GM23338 (cell line): ENCODE results near the gene GPR162. TPM values are rescaled to one million over a fixed set of nuclear protein-coding genes. Genes with fewer than 3 reads are reported as not detected.

Experiments used
- ATAC-seq: fragments of 200-7000 bp; cut with Tn5 transposase; 3 replicates; pipeline ENCODE4 v1.9.1; 2020
- DNase-seq: peaks from one replicate; pipeline ENCODE4 v3.0.0-alpha.2; 2015; ENCODE audit warnings: low spot score
- H2AFZ ChIP-seq: fragments of 200-600 bp; sonication (generic); 2 replicates; pipeline ENCODE4 v1.8.0; 2016; ENCODE audit warnings: antibody characterized with exemption, mild to moderate bottlenecking, moderate library complexity
- H3F3A ChIP-seq: fragments of 200-600 bp; sonication (generic); replicated peaks from 2 replicates; pipeline ENCODE4 v1.8.0; 2017; ENCODE audit warnings: antibody characterized with exemption, mixed run types, low read depth
- H3K27ac ChIP-seq: fragments of 200-600 bp; sonication (generic); 2 replicates; pipeline ENCODE4 v1.6.1; 2016; ENCODE audit warnings: low read depth
- H3K27me3 ChIP-seq: fragments of 200-600 bp; sonication (generic); 2 replicates; pipeline ENCODE4 v1.8.0; 2016; ENCODE audit warnings: mild to moderate bottlenecking, mixed run types, moderate library complexity; ENCODE audit not compliant: insufficient read depth
- H3K36me3 ChIP-seq: fragments of 200-600 bp; sonication (generic); 2 replicates; pipeline ENCODE4 v1.8.0; 2016; ENCODE audit warnings: mild to moderate bottlenecking; ENCODE audit not compliant: insufficient read depth
- H3K4me1 ChIP-seq: fragments of 200-600 bp; sonication (generic); 2 replicates; pipeline ENCODE4 v1.8.0; 2016; ENCODE audit warnings: mild to moderate bottlenecking, moderate library complexity; ENCODE audit not compliant: insufficient read depth
- H3K4me2 ChIP-seq: fragments of 200-600 bp; sonication (generic); 2 replicates; pipeline ENCODE4 v1.7.1; 2017; ENCODE audit warnings: mixed run types
- H3K4me3 ChIP-seq: fragments of 200-600 bp; sonication (generic); 2 replicates; pipeline ENCODE4 v1.6.1; 2016; ENCODE audit warnings: mixed run types
- H3K79me2 ChIP-seq: fragments of 200-600 bp; sonication (generic); replicated peaks from 2 replicates; pipeline ENCODE4 v1.8.0; 2017; ENCODE audit warnings: mild to moderate bottlenecking; ENCODE audit not compliant: insufficient read depth
- H3K9me2 ChIP-seq: fragments of 200-600 bp; sonication (generic); 2 replicates; pipeline ENCODE4 v1.8.0; 2017; ENCODE audit not compliant: insufficient read depth
- H4K20me1 ChIP-seq: fragments of 200-600 bp; sonication (generic); replicated peaks from 2 replicates; pipeline ENCODE4 v1.8.0; 2017; ENCODE audit warnings: mild to moderate bottlenecking; ENCODE audit not compliant: insufficient read depth
- H3K27ac Mint-ChIP-seq: 2 replicates; pipeline ENCODE4 v1.8.0; 2020; ENCODE audit warnings: inconsistent platforms, mild to moderate bottlenecking, moderate library complexity, mixed read lengths
- H3K27me3 Mint-ChIP-seq: 3 replicates; pipeline ENCODE4 v1.8.0; 2022; ENCODE audit warnings: low read depth, mild to moderate bottlenecking, moderate library complexity, mixed read lengths, inconsistent platforms; ENCODE audit not compliant: insufficient read depth, poor library complexity
- H3K36me3 Mint-ChIP-seq: 3 replicates; pipeline ENCODE4 v1.8.0; 2021; ENCODE audit warnings: low read depth, mild to moderate bottlenecking, inconsistent platforms, moderate library complexity, mixed read lengths
- H3K4me1 Mint-ChIP-seq: 3 replicates; pipeline ENCODE4 v1.8.0; 2020; ENCODE audit warnings: mild to moderate bottlenecking, inconsistent platforms, mixed read lengths
- H3K4me3 Mint-ChIP-seq: 3 replicates; pipeline ENCODE4 v1.8.0; 2021; ENCODE audit warnings: moderate library complexity, mild to moderate bottlenecking, inconsistent platforms, mixed read lengths
- H3K9me3 Mint-ChIP-seq: 3 replicates; pipeline ENCODE4 v1.8.0; 2020; ENCODE audit warnings: moderate library complexity, mild to moderate bottlenecking, inconsistent platforms, mixed read lengths
- CREB1 ChIP-seq: fragments of 250-450 bp; sonication (Bioruptor Pico); IDR thresholded peaks from 2 replicates; pipeline ENCODE4 v1.5.0; 2020; ENCODE audit warnings: low read depth, mild to moderate bottlenecking, moderate library complexity
- CTCF ChIP-seq, 2 experiments: fragments of 200-600 bp in 1 of 2; sonication (generic) in 1 of 2; conservative IDR thresholded peaks; 2 replicates each; pipeline versions ENCODE4 v1.5.1 to v1.6.1; 2016 to 2017; ENCODE audit warnings: antibody characterized with exemption in 2 of 2, low read depth in 2 of 2, mild to moderate bottlenecking in 2 of 2, moderate library complexity in 1 of 2
- ETS1 ChIP-seq: IDR thresholded peaks from 2 replicates; pipeline ENCODE4 v1.6.1; 2016; ENCODE audit warnings: antibody characterized with exemption
- EZH2 ChIP-seq: fragments of 200-600 bp; sonication (generic); IDR thresholded peaks from one replicate; pipeline ENCODE4 v1.8.0; 2017; ENCODE audit warnings: antibody characterized with exemption, mild to moderate bottlenecking, low read depth; ENCODE audit not compliant: unreplicated experiment
- EZH2phosphoT487 ChIP-seq: fragments of 200-600 bp; sonication (generic); IDR thresholded peaks from one replicate; pipeline ENCODE4 v1.8.1; 2018; ENCODE audit warnings: antibody characterized with exemption; ENCODE audit not compliant: unreplicated experiment
- JUNB ChIP-seq: IDR thresholded peaks from one replicate; pipeline ENCODE4 v1.6.1; 2016; ENCODE audit warnings: antibody characterized with exemption; ENCODE audit not compliant: unreplicated experiment
- NANOG ChIP-seq: IDR thresholded peaks from 2 replicates; pipeline ENCODE4 v1.6.1; 2016; ENCODE audit warnings: antibody characterized with exemption, borderline replicate concordance
- POLR2AphosphoS5 ChIP-seq: IDR thresholded peaks from 2 replicates; pipeline ENCODE4 v1.6.1; 2016; ENCODE audit warnings: antibody characterized with exemption, low read depth
- REST ChIP-seq: IDR thresholded peaks from one replicate; pipeline ENCODE4 v1.6.1; 2018; ENCODE audit warnings: antibody characterized with exemption; ENCODE audit not compliant: unreplicated experiment
- STAT1 ChIP-seq: IDR thresholded peaks from one replicate; pipeline ENCODE4 v1.6.1; 2016; ENCODE audit warnings: antibody characterized with exemption; ENCODE audit not compliant: unreplicated experiment
- ZNF114 ChIP-seq: fragments of 250-450 bp; sonication (Bioruptor Pico); IDR thresholded peaks from 2 replicates; pipeline ENCODE4 v1.5.0; 2020; ENCODE audit warnings: mild to moderate bottlenecking, moderate library complexity
- ZNF331 ChIP-seq: fragments of 250-450 bp; sonication (Bioruptor Pico); IDR thresholded peaks from 2 replicates; pipeline ENCODE4 v1.5.0; 2020; ENCODE audit warnings: low read depth, mild to moderate bottlenecking, moderate library complexity
- ZNF462 ChIP-seq: fragments of 250-450 bp; sonication (Bioruptor Pico); IDR thresholded peaks from 2 replicates; pipeline ENCODE4 v1.5.0; 2020; ENCODE audit warnings: mild to moderate bottlenecking, moderate library complexity
- polyA plus RNA-seq: library from polyadenylated mRNA; unstranded; fragments of >200 nt; fragmentation: Nextera tagmentation; extraction: Ambion mirVana; gene quantifications from 2 replicates; pipeline ENCODE4 v1.2.1, GENCODE V29; 2016
- total RNA-seq: library from RNA; depleted of rRNA; stranded (reverse); fragments of >200 nt; shearing (Covaris generic); gene quantifications from 2 replicates; pipeline ENCODE4 v1.2.3, GENCODE V29; 2014

GPR162 gene
- total and polyA plus RNA-seq, 2 experiments from 2014 or later = 4.7 to 5.0 TPM

DNA sequence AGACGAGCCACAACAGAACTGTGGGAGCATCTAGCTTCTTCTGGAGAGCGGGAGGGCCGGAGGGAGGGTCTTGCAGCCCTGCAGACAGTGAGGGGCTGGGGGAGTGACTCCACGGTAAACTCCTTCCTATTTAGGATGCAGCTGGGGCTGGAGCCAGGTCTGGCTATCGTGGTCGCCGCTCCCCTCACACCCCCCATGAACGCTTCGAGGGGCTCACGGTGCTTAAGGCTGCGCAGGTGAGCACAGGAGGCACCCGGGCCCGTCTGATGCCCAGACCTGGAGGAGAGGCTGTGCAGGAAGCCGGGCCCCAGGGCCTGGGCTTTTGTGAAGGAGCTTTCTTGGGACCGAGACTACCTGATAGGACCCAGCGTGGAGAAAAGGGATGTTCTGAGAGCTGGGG is 15.2 kb downstream of the GPR162 start:
- ATAC-seq = no peak
- H3K27ac Mint-ChIP-seq = no peak overlapping the region
- peaks cover 18% of the 10 kb centered on the region; the same call in 1 of the 2 replicates for H3F3A ChIP-seq
- H3K27ac ChIP-seq = no peak overlapping the region
- DNase-seq = no peak
- no peak overlapping the region for H2AFZ ChIP-seq
- peaks cover 5% of the 10 kb centered on the region; the same call in 1 of the 2 replicates for H3K36me3 ChIP-seq
- peaks cover 67% of the 10 kb centered on the region for H3K36me3 Mint-ChIP-seq
- peaks cover 3% of the 10 kb centered on the region; the same call in 1 of the 2 replicates for H4K20me1 ChIP-seq
- H3K27me3 ChIP-seq = no peaks in the 10 kb centered on the region
- H3K4me3 Mint-ChIP-seq = no peak overlapping the region
- H3K4me1 Mint-ChIP-seq = peaks cover 23% of the 10 kb centered on the region
- no peak for TF ChIP-seq NANOG
- no peak for TF ChIP-seq REST
- no peak for TF ChIP-seq CREB1
- no peak for TF ChIP-seq EZH2phosphoT487
- TF ChIP-seq EZH2 = no peak
- TF ChIP-seq ZNF331 (CRISPR knock-in tag) = no peak
- TF ChIP-seq ZNF462 (CRISPR knock-in tag) = no peak
- TF ChIP-seq ZNF114 (CRISPR knock-in tag) = no peak
- no peak for TF ChIP-seq POLR2AphosphoS5
- TF ChIP-seq CTCF (conservative IDR thresholded peaks at IDR 0.05; ENCODE audit: low read depth in 2 of 2) = no peak
- no peak for TF ChIP-seq STAT1
- TF ChIP-seq ETS1 = no peak
- TF ChIP-seq JUNB = no peak
- no peak overlapping the region for H3K4me3 ChIP-seq
- no peaks in the 10 kb centered on the region for H3K9me3 Mint-ChIP-seq
- H3K4me1 ChIP-seq = peaks cover 5% of the 10 kb centered on the region; the same call in 1 of the 2 replicates
- H3K4me2 ChIP-seq = no peak overlapping the region
- H3K27me3 Mint-ChIP-seq = peaks cover 22% of the 10 kb centered on the region
- H3K79me2 ChIP-seq = no peaks in the 10 kb centered on the region
- H3K9me2 ChIP-seq = no peaks in the 10 kb centered on the region
